Upper lobe of right lung (tissue), 1 donor: Measurements from ENCODE around the gene DYNLT4. TPM values are rescaled to one million over a fixed set of nuclear protein-coding genes. Genes with fewer than 3 reads are reported as not detected.
"Not testable (repeated sequence)": the region's sequence is repeated elsewhere in the genome, so short reads cannot be mapped to it uniquely, and the experiment has no call there.

ENCODE experiments used
- ATAC-seq: fragments of 200-7000 bp; cut with Tn5 transposase; one replicate; pipeline ENCODE4 v1.9.1; 2020; ENCODE audit warnings: mild to moderate bottlenecking, moderate library complexity
- DNase-seq: peaks from one replicate; pipeline ENCODE4 v3.0.0-alpha.2; 2020
- H3K27ac ChIP-seq: fragments of 200-600 bp; one replicate; pipeline ENCODE4 v1.8.0; 2022
- H3K27me3 ChIP-seq: fragments of 200-600 bp; one replicate; pipeline ENCODE4 v1.8.0; 2022; ENCODE audit warnings: mild to moderate bottlenecking
- H3K36me3 ChIP-seq: fragments of 200-600 bp; one replicate; pipeline ENCODE4 v1.8.0; 2022
- H3K4me1 ChIP-seq: fragments of 200-600 bp; one replicate; pipeline ENCODE4 v1.8.0; 2022
- H3K4me3 ChIP-seq: fragments of 200-600 bp; one replicate; pipeline ENCODE4 v1.8.0; 2022; ENCODE audit warnings: mild to moderate bottlenecking
- H3K9me3 ChIP-seq: fragments of 200-600 bp; one replicate; pipeline ENCODE4 v1.8.0; 2022
- intact Hi-C: fragments of 100-400 bp; cut with DNase I; formaldehyde crosslinking; loops from one replicate; pipeline ENCODE4 v1.11.0; 2022
- total RNA-seq: library from RNA; stranded (reverse); fragmentation: NEBNext Ultra II Directional; extraction: Animal tissue kit (Norgen Biotek cat#: 25700); gene quantifications from one replicate; pipeline ENCODE4 v1.2.1, GENCODE V29; 2021
- TF ChIP-seq, protein P1 (sequence below): fragments of 200-600 bp; IDR thresholded peaks from one replicate; pipeline ENCODE4 v1.8.0; 2022; ENCODE audit warnings: antibody characterized with exemption
- donor health status: DM: no; HTN: yes; CAD: no; lungs with severe emphysema.

DYNLT4 gene
- total RNA-seq, 1 donor from 2014 or later, result not detected

DNA sequence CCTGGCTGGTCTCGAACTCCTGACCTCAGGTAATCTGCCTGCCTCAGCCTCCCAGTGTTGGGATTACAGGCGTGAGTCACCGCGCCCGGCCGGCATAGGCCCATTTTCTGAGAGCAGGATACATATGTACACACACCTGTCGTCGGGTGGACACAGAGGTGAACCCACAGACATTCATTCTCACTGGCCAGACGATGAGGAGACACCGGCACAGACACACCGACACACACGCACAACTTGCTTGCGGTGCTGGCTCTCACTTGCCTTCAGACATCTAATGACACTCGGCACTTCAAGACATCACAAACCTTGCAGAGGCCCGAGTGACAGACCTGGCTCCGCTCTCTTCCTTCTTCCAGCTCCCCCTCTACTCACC is 35.3 kb upstream of the DYNLT4 start:
- H3K36me3 ChIP-seq, result no peaks in the 10 kb centered on the region
- TF ChIP-seq, protein P1, sequence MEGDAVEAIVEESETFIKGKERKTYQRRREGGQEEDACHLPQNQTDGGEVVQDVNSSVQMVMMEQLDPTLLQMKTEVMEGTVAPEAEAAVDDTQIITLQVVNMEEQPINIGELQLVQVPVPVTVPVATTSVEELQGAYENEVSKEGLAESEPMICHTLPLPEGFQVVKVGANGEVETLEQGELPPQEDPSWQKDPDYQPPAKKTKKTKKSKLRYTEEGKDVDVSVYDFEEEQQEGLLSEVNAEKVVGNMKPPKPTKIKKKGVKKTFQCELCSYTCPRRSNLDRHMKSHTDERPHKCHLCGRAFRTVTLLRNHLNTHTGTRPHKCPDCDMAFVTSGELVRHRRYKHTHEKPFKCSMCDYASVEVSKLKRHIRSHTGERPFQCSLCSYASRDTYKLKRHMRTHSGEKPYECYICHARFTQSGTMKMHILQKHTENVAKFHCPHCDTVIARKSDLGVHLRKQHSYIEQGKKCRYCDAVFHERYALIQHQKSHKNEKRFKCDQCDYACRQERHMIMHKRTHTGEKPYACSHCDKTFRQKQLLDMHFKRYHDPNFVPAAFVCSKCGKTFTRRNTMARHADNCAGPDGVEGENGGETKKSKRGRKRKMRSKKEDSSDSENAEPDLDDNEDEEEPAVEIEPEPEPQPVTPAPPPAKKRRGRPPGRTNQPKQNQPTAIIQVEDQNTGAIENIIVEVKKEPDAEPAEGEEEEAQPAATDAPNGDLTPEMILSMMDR, result no peak
- H3K9me3 ChIP-seq, result no peaks in the 10 kb centered on the region
- H3K4me1 ChIP-seq, result peaks cover 5% of the 10 kb centered on the region
- H3K27ac ChIP-seq, result no peak overlapping the region
- no peaks in the 10 kb centered on the region for H3K27me3 ChIP-seq
- ATAC-seq, result no peak
- peak; percentile 52 for DNase-seq
- peak overlapping the region; percentile 48 for H3K4me3 ChIP-seq
- intact Hi-C loops, result no loop called here

DNA sequence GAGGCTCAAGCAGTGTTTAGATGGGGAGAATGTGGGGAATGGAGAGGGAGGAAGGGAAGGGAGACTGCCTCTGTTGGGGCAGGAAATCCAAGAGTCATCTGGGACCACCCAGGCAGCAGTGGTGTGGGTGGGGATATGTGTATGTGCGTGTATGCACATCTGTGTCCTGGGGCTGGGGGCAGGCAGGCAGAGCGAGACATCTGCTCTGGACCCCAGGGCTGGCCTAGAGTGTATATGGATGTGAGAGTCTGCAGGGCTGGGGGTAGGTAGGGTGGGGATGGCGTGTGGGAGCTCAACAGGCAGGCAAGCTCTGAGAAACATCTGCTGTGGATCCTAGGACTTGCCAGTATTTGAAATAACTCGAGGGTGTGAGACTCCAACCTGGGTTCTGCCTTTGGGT is 32.4 kb upstream of the DYNLT4 start:
- no peaks in the 10 kb centered on the region for H3K9me3 ChIP-seq
- ATAC-seq (no peak), DNase-seq (no peak)
- intact Hi-C loops, result no loop called here
- H3K36me3 ChIP-seq, result no peaks in the 10 kb centered on the region
- H3K27ac ChIP-seq, result no peak overlapping the region
- H3K27me3 ChIP-seq, result no peaks in the 10 kb centered on the region
- H3K4me3 ChIP-seq, result no peak overlapping the region
- H3K4me1 ChIP-seq, result peaks cover 5% of the 10 kb centered on the region
- TF ChIP-seq, protein P1, result no peak

DNA sequence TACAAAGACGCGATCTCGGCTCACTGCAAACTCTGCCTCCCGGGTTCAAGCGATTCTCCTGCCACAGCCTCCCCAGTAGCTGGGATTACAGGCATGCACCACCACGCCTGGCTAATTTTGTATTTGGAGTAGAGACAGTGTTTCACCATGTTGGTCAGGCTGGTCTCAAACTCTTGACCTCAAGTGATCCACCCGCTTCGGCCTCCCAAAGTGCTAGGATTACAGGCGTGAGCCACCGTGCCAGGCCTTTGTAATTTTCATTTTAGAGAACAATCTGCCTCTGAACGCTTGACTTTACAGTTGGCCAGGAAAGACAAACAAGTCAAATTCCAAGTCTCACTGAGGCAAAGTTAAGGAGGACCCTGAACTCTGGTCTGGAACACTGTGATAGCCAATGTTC is 31.1 kb upstream of the DYNLT4 start:
- intact Hi-C loops, result not testable (repeated sequence)

DNA sequence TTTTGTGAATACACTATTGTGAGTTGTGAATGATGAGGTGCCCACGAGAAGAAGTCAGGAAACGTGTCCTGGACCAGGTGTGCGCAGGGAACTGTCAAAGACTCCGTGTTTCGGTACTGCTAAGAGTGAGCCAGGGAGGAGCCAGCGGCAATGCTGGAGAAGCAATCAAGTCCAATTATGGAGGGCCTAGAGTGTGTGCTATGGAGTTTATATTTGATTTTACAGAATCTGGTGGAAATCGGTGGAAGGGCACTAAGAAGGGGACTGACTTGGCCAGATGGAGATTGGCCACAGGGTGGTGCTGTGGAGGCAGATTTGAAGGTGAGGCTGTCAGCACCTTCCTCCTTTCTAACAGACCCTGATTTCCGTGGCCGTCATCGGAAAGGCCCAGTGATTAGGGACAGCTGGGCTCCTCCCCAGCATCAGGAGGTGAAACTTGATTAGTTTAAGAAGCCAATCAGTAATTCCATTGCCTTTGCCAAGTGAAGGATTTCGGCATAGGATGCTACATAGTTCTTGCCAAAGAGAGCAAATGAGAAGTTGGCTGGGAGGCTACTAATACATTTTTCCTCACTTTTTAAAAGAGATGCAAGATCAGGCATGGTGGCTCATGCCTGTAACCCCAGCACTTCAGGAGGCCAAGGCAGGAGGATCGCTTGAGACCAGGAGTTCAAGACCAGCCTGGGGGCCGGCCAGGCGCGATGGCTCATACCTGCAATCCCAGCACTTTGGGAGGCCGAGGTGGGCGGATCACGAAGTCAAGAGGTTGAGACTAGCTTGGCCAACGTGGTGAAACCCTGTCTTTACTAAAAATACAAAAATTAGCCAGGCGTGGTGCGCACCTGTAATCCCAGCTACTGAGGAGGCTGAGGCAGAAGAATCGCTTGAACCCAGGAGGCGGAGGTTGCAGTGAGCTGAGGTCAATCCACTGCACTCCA is 28.9 kb upstream of the DYNLT4 start:
- H3K36me3 ChIP-seq, result no peaks in the 10 kb centered on the region
- H3K4me1 ChIP-seq, result peaks cover 10% of the 10 kb centered on the region
- DNase-seq (peak; percentile 91), ATAC-seq (peak; percentile 93)
- intact Hi-C loops, result no loop called here
- TF ChIP-seq, protein P1, result peak; percentile 84
- no peaks in the 10 kb centered on the region for H3K27me3 ChIP-seq
- no peak overlapping the region for H3K4me3 ChIP-seq
- no peak overlapping the region for H3K27ac ChIP-seq
- no peaks in the 10 kb centered on the region for H3K9me3 ChIP-seq

More for the DNA sequence above, 31.1 kb upstream of the DYNLT4 start:
- H3K9me3 ChIP-seq, H3K4me1 ChIP-seq, H3K4me3 ChIP-seq, ATAC-seq, H3K27me3 ChIP-seq, H3K36me3 ChIP-seq, H3K27ac ChIP-seq: not testable (repeated sequence)
- peak; percentile 10 for DNase-seq

DNA sequence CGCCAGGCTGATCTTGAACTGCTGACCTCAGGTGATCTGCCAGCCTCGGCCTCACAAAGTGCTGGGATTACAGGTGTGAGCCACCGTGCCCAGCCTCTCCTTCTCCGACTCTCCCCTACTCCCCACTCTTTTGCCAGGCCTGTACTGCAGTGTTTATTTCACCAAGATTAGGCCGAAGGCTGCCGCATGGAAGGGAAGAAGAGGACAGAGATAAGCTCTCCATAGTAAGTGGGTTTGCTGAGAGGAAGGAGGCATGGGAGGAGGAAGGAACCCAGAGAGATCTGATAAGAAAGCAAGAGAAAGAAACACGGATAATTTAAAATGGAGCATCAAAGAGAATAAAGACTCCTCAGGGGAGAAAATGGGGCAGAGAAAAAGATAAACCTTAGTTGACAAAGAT is 27.2 kb upstream of the DYNLT4 start:
- Histone ChIP-seq H3K9me3 (no peaks in the 10 kb centered on the region), H3K4me3 (no peak overlapping the region), H3K27ac (no peak overlapping the region), H3K36me3 (no peaks in the 10 kb centered on the region), H3K27me3 (no peaks in the 10 kb centered on the region), H3K4me1 (peaks cover 10% of the 10 kb centered on the region)
- intact Hi-C loops, result no loop called here
- ATAC-seq, result no peak
- DNase-seq, result no peak
- TF ChIP-seq, protein P1, result no peak

DNA sequence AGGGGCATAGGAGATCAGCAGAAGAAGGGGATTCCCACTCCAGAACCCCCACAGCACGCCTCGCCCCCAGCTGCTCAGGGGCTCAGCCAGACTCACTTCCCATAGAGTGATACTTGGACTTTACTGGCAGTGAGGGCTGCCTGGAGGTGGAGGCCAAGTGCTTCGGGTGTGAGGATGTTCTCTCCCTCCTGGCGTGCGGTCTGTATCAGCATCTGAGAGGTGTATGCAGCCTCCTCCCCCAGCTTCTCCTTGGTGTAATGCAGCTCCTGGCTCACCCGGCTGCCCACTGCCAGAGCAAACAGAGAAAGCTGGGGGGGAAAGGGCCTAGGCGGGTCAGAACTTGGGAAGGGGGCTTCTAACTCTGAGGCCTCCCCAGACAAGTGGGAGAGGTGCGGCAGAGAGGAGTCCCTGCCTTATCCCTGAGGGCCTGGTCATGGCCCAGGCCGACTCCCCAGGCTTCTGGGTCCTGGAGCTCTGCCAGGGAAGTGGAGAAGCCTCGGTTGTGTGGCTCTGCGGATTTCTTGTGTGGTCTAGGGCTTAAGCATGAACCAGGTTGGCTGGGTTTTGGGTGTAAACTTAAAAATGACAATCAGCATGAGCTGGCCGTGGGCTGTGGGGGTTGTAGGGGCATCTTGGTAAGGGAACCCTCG is 25.0 kb upstream of the DYNLT4 start:
- H3K27me3 ChIP-seq, result no peaks in the 10 kb centered on the region
- DNase-seq (no peak), ATAC-seq (no peak)
- intact Hi-C loops, result no loop called here
- H3K4me1 ChIP-seq, result peaks cover 10% of the 10 kb centered on the region
- H3K27ac ChIP-seq, result no peak overlapping the region
- H3K9me3 ChIP-seq, result no peaks in the 10 kb centered on the region
- TF ChIP-seq, protein P1, result no peak
- H3K36me3 ChIP-seq, result no peaks in the 10 kb centered on the region
- no peak overlapping the region for H3K4me3 ChIP-seq
